ENCODE results near the gene RAD1.
A peak's percentile ranks its signal among the peaks of the same experiment; 100 is the strongest.

Gene RAD1

GRCh38 chr5:34914671-34915138 is 599 bp downstream of the RAD1 start:
- DNase-seq, result no peak

- DNase-seq, result no peak
Measured at GRCh38 chr5:34913072-34913471, 2.2 kb downstream of the RAD1 start.

GRCh38 chr5:34905564-34905963 is 9.7 kb downstream of the RAD1 start:
- no peak for DNase-seq

GRCh38 chr5:34903260-34903659 is 12.0 kb downstream of the RAD1 start:
- DNase-seq, result no peak

GRCh38 chr5:34900652-34901051 is 14.7 kb downstream of the RAD1 start:
- no peak for DNase-seq

- no peak for DNase-seq
Measured at GRCh38 chr5:34899066-34899465, 16.2 kb downstream of the RAD1 start.

- DNase-seq, result peak; percentile 56
Measured at GRCh38 chr5:34898258-34898895, 16.9 kb downstream of the RAD1 start.

- no peak for DNase-seq
Measured at GRCh38 chr5:34897646-34898045, 17.7 kb downstream of the RAD1 start.

- no peak for DNase-seq
Measured at GRCh38 chr5:34895641-34896419, 19.5 kb downstream of the RAD1 start.

- DNase-seq, result no peak
Measured at GRCh38 chr5:34894716-34895115, 20.6 kb downstream of the RAD1 start.

- no peak for DNase-seq
Measured at GRCh38 chr5:34892414-34892813, 22.9 kb downstream of the RAD1 start.

GRCh38 chr5:34891981-34892380 is 23.3 kb downstream of the RAD1 start:
- no peak for DNase-seq

GRCh38 chr5:34889394-34889793 is 25.9 kb downstream of the RAD1 start:
- no peak for DNase-seq

GRCh38 chr5:34886392-34887119 is 28.7 kb downstream of the RAD1 start:
- DNase-seq, result no peak

- no peak for DNase-seq
Measured at GRCh38 chr5:34881246-34881645, 34.1 kb downstream of the RAD1 start.

- no peak for DNase-seq
Measured at GRCh38 chr5:34876275-34876674, 39.0 kb downstream of the RAD1 start.

GRCh38 chr5:34870382-34870781 is 44.9 kb downstream of the RAD1 start:
- no peak for DNase-seq

GRCh38 chr5:34869256-34869655 is 46.0 kb downstream of the RAD1 start:
- DNase-seq, result no peak

GRCh38 chr5:34868791-34869190 is 46.5 kb downstream of the RAD1 start:
- DNase-seq, result no peak

- no peak for DNase-seq
Measured at GRCh38 chr5:34867660-34868059, 47.6 kb downstream of the RAD1 start.

GRCh38 chr5:34866989-34867471 is 48.3 kb downstream of the RAD1 start:
- DNase-seq, result no peak

GRCh38 chr5:34865091-34865490 is 50.2 kb downstream of the RAD1 start:
- no peak for DNase-seq

GRCh38 chr5:34863946-34864345 is 51.4 kb downstream of the RAD1 start:
- no peak for DNase-seq

GRCh38 chr5:34859253-34859652 is 56.1 kb downstream of the RAD1 start:
- no peak for DNase-seq
